Activated CD8-positive, alpha-beta memory T cell treated with anti-CD3 and anti-CD28 coated beads for 48 hours (primary cell): ENCODE measurements around the gene SPATA31A6.
"Not testable (repeated sequence)": the region's sequence is repeated elsewhere in the genome, so short reads cannot be mapped to it uniquely, and the experiment has no call there.

Experiments
- DNase-seq, 3 experiments: peaks; one replicate each; pipeline ENCODE4 v3.0.0-alpha.2; 2020; ENCODE audit warnings: low read depth in 2 of 3, low spot score in 2 of 3

Gene SPATA31A6

GRCh38 chr9:42183359-42183758, at the start of gene SPATA31A6:
Gene SPATA31A6 (plus strand): TSS chr9:42183659. CDS start chr9:42183688, 29 bp downstream.
- not testable (repeated sequence) for DNase-seq

GRCh38 chr9:42160299-42160698, 23.2 kb upstream of the SPATA31A6 start:
- DNase-seq: not testable (repeated sequence)

GRCh38 chr9:42219861-42220260, 36.4 kb downstream of the SPATA31A6 start:
- DNase-seq: not testable (repeated sequence)

GRCh38 chr9:42223230-42223629, 39.8 kb downstream of the SPATA31A6 start:
- DNase-seq: not testable (repeated sequence)

- DNase-seq: not testable (repeated sequence)
Observed at GRCh38 chr9:42233031-42233430, 49.6 kb downstream of the SPATA31A6 start.

GRCh38 chr9:42234610-42235009, 51.2 kb downstream of the SPATA31A6 start:
- not testable (repeated sequence) for DNase-seq

- DNase-seq: not testable (repeated sequence)
Observed at GRCh38 chr9:42235352-42235991, 52.0 kb downstream of the SPATA31A6 start.

- not testable (repeated sequence) for DNase-seq
Observed at GRCh38 chr9:42236097-42236496, 52.6 kb downstream of the SPATA31A6 start.

GRCh38 chr9:42237381-42237780, 53.9 kb downstream of the SPATA31A6 start:
- DNase-seq: not testable (repeated sequence)

- not testable (repeated sequence) for DNase-seq
Observed at GRCh38 chr9:42238862-42239261, 55.4 kb downstream of the SPATA31A6 start.
